ENCODE results near the gene SDS.

SDS gene

DNA sequence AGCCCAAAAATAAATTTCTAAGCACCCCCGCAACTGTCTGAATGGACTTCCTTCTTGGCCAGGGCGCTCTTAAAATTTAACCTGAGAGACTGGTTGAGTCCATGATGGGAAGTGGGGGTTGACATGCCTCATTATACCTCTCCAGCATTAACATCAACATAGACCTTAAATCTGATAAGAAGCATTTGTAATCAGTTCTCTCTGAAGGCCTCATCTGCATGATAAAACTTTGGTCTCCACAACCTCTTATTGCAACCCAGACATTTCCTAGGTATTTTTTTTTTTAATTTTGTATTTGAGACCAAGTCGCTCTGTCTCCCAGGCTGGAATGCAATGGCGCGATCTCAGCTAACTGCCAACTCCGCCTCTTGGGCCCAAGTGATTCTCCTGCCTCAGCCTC, 58.4 kb downstream of the SDS start:
- no peak for DNase-seq
